NB4 (cell line): ENCODE measurements around the gene FASN.

Experiments used
- MAX ChIP-seq: IDR thresholded peaks from 2 replicates; pipeline ENCODE4 v1.6.1; 2011; ENCODE audit warnings: low read depth, low read length
- POLR2A ChIP-seq: IDR thresholded peaks from 2 replicates; pipeline ENCODE4 v1.6.1; 2011; ENCODE audit warnings: mild to moderate bottlenecking; ENCODE audit not compliant: insufficient read length; ENCODE audit errors: extremely low read depth
- TF ChIP-seq, protein P1 (sequence below): IDR thresholded peaks from one replicate; pipeline ENCODE4 v1.5.1; 2012; ENCODE audit warnings: low read depth, low read length

DNA sequence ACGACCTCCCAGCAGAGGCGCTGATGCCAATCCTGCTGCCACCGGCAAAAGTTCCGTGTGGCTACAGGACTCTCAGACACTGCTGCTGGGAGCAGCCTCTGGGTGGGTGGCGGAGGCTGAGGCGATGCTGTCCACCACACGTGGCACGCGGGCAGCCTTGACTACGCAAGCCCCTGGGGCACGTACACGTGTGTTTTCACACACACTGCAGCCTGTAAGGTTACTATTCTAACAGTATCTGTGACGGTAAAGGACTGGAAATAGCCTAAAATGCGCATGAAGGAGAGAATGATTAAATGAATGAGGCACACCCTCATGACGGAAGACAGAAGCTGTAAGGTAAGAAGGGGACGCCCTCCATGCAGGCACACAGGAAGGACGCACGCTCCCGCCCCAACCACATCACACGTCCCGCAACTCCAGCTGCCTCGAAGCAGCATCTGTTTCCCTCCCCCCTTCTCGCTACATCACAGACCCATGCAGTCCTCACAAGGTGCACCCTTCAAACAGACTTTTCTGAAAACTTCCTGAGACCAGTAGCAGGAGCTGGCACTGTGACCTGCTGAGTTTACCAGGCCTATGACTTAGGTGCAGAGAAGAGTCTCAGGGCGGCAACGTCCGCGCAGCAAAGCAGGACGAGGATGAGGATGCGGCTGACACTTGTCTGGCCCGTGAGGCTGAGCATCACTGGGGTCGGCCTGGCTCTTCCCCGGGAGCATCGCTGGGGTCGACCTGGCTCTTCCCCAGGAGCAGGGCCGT lies 28.7 kb upstream of the FASN start:
- TF ChIP-seq, protein P1, sequence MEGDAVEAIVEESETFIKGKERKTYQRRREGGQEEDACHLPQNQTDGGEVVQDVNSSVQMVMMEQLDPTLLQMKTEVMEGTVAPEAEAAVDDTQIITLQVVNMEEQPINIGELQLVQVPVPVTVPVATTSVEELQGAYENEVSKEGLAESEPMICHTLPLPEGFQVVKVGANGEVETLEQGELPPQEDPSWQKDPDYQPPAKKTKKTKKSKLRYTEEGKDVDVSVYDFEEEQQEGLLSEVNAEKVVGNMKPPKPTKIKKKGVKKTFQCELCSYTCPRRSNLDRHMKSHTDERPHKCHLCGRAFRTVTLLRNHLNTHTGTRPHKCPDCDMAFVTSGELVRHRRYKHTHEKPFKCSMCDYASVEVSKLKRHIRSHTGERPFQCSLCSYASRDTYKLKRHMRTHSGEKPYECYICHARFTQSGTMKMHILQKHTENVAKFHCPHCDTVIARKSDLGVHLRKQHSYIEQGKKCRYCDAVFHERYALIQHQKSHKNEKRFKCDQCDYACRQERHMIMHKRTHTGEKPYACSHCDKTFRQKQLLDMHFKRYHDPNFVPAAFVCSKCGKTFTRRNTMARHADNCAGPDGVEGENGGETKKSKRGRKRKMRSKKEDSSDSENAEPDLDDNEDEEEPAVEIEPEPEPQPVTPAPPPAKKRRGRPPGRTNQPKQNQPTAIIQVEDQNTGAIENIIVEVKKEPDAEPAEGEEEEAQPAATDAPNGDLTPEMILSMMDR = no peak
- TF ChIP-seq POLR2A (no peak), MAX (no peak)
